Left ventricle myocardium superior (tissue), 1 donor: ENCODE results near the gene NPIPB9. TPM values are rescaled to one million over a fixed set of nuclear protein-coding genes. Genes with fewer than 3 reads are reported as not detected.
"Not testable (repeated sequence)": the region's sequence is repeated elsewhere in the genome, so short reads cannot be mapped to it uniquely, and the experiment has no call there.

Source experiments
- ATAC-seq: fragments of 200-7000 bp; cut with Tn5 transposase; one replicate; pipeline ENCODE4 v1.9.1; 2020; ENCODE audit warnings: mild to moderate bottlenecking, moderate library complexity
- DNase-seq: peaks from one replicate; pipeline ENCODE4 v3.0.0-alpha.2; 2020
- intact Hi-C: fragments of 100-400 bp; cut with micrococcal nuclease; formaldehyde crosslinking; loops from one replicate; pipeline ENCODE4 v1.11.0; 2022
- long read RNA-seq: library from polyadenylated mRNA; unstranded; transcript quantifications from one replicate; pipeline ENCODE4 v2.0.0, GENCODE V29; 2021
- total RNA-seq: library from RNA; stranded (reverse); fragmentation: NEBNext Ultra II Directional; extraction: Animal tissue kit (Norgen Biotek cat#: 25700); gene quantifications from one replicate; pipeline ENCODE4 v1.2.1, GENCODE V29; 2021
- donor health status: DM: no; HTN: yes; CAD: no; lungs with severe emphysema.

NPIPB9 gene
- 0.30 TPM for total RNA-seq
- long read RNA-seq = 0 reads

- intact Hi-C loops, ATAC-seq, DNase-seq: not testable (repeated sequence)
Measured at GRCh38 chr16:28751487-28751886, at the start of gene NPIPB9. NPIPB9 (plus strand) TSS chr16:28751787.

GRCh38 chr16:28704246-28704645, 47.3 kb upstream of the NPIPB9 start:
- ATAC-seq, DNase-seq, intact Hi-C loops: not testable (repeated sequence)

GRCh38 chr16:28711220-28712083, 40.1 kb upstream of the NPIPB9 start, which contains the start of gene EIF3C:
EIF3C (plus strand) TSS chr16:28711464; CDS start chr16:28711687, 223 bp downstream.
- ATAC-seq = peak; percentile 100
- DNase-seq, intact Hi-C loops: not testable (repeated sequence)

- peak; percentile 53 for ATAC-seq
- DNase-seq, intact Hi-C loops: not testable (repeated sequence)
Measured at GRCh38 chr16:28722852-28723650, 28.5 kb upstream of the NPIPB9 start.

- DNase-seq, intact Hi-C loops, ATAC-seq: not testable (repeated sequence)
Measured at GRCh38 chr16:28731253-28731652, 20.3 kb upstream of the NPIPB9 start.

- peak; percentile 93 for ATAC-seq
- intact Hi-C loops, DNase-seq: not testable (repeated sequence)
Measured at GRCh38 chr16:28732455-28733124, 19.0 kb upstream of the NPIPB9 start.

- intact Hi-C loops, DNase-seq: not testable (repeated sequence)
- peak; percentile 44 for ATAC-seq
Measured at GRCh38 chr16:28739787-28740186, 11.8 kb upstream of the NPIPB9 start.

GRCh38 chr16:28740631-28741030, 11.0 kb upstream of the NPIPB9 start:
- DNase-seq, intact Hi-C loops: not testable (repeated sequence)
- ATAC-seq = peak; percentile 49

- DNase-seq, intact Hi-C loops: not testable (repeated sequence)
- peak; percentile 28 for ATAC-seq
Measured at GRCh38 chr16:28741295-28741694, 10.3 kb upstream of the NPIPB9 start.

GRCh38 chr16:28746618-28747350, 4.8 kb upstream of the NPIPB9 start:
- DNase-seq, ATAC-seq, intact Hi-C loops: not testable (repeated sequence)

GRCh38 chr16:28749997-28750465, 1.6 kb upstream of the NPIPB9 start:
- intact Hi-C loops = not testable (repeated sequence)
- ATAC-seq (peak; percentile 99), DNase-seq (peak; percentile 60)

GRCh38 chr16:28750469-28751067, 1.0 kb upstream of the NPIPB9 start:
- peak; percentile 87 for ATAC-seq
- intact Hi-C loops, DNase-seq: not testable (repeated sequence)

GRCh38 chr16:28781697-28782096, 30.1 kb downstream of the NPIPB9 start:
- DNase-seq, intact Hi-C loops, ATAC-seq: not testable (repeated sequence)

GRCh38 chr16:28782357-28782756, 30.8 kb downstream of the NPIPB9 start:
- ATAC-seq, intact Hi-C loops, DNase-seq: not testable (repeated sequence)

- peak; percentile 93 for ATAC-seq
Measured at GRCh38 chr16:28802235-28803019, 50.8 kb downstream of the NPIPB9 start.

GRCh38 chr16:28807445-28808120, 56.0 kb downstream of the NPIPB9 start:
- ATAC-seq = peak; percentile 58
- DNase-seq, intact Hi-C loops: not testable (repeated sequence)

More at GRCh38 chr16:28802235-28803019, 50.8 kb downstream of the NPIPB9 start:
- intact Hi-C loops = not testable (repeated sequence)
- peak; percentile 35 for DNase-seq
